Osteocyte (in vitro differentiated cells): ENCODE results near the gene LYZ. TPM values are rescaled to one million over a fixed set of nuclear protein-coding genes. Genes with fewer than 3 reads are reported as not detected.
A peak's percentile ranks its signal among the peaks of the same experiment; 100 is the strongest.

ENCODE experiments used
- DNase-seq: peaks from one replicate; pipeline ENCODE4 v3.0.0; 2021; ENCODE audit warnings: mixed read lengths; ENCODE audit not compliant: unreplicated experiment; ENCODE audit errors: extremely low spot score
- H3K27ac Mint-ChIP-seq: one replicate; pipeline ENCODE4 v1.8.0; 2021; ENCODE audit warnings: mild to moderate bottlenecking, mixed read lengths; ENCODE audit not compliant: unreplicated experiment
- H3K27me3 Mint-ChIP-seq: one replicate; pipeline ENCODE4 v1.8.0; 2021; ENCODE audit warnings: mixed read lengths; ENCODE audit not compliant: unreplicated experiment
- H3K36me3 Mint-ChIP-seq: one replicate; pipeline ENCODE4 v1.8.0; 2021; ENCODE audit warnings: mixed read lengths; ENCODE audit not compliant: unreplicated experiment
- H3K4me1 Mint-ChIP-seq: one replicate; pipeline ENCODE4 v1.8.0; 2021; ENCODE audit warnings: mixed read lengths; ENCODE audit not compliant: unreplicated experiment
- H3K4me3 Mint-ChIP-seq: one replicate; pipeline ENCODE4 v1.8.0; 2021; ENCODE audit warnings: mild to moderate bottlenecking, moderate library complexity, mixed read lengths; ENCODE audit not compliant: unreplicated experiment
- H3K9me3 Mint-ChIP-seq: one replicate; pipeline ENCODE4 v1.8.0; 2021; ENCODE audit warnings: mixed read lengths; ENCODE audit not compliant: unreplicated experiment
- CTCF ChIP-seq: fragments of 200-600 bp; sonication (generic); IDR thresholded peaks from 2 replicates; pipeline ENCODE4 v1.5.0; 2021; ENCODE audit warnings: antibody characterized with exemption, mild to moderate bottlenecking, moderate library complexity
- total RNA-seq: library from RNA; stranded (reverse); gene quantifications from 2 replicates; pipeline ENCODE4 v1.2.1, GENCODE V29; 2021

LYZ gene
- total RNA-seq, 1 donor from 2014 or later = 0.21 TPM

GRCh38 chr12:69388371-69388770 is 40.2 kb downstream of the LYZ start:
- TF ChIP-seq CTCF = peak; percentile 73
- H3K4me1 Mint-ChIP-seq = peaks cover 20% of the 10 kb centered on the region
- no peaks in the 10 kb centered on the region for H3K27me3 Mint-ChIP-seq
- peak overlapping the region; percentile 23 for H3K27ac Mint-ChIP-seq
- H3K9me3 Mint-ChIP-seq = no peaks in the 10 kb centered on the region
- peaks cover 5% of the 10 kb centered on the region for H3K36me3 Mint-ChIP-seq
- no peak overlapping the region for H3K4me3 Mint-ChIP-seq
- DNase-seq = no peak

- H3K36me3 Mint-ChIP-seq = peaks cover 5% of the 10 kb centered on the region
- no peaks in the 10 kb centered on the region for H3K27me3 Mint-ChIP-seq
- no peak for DNase-seq
- H3K4me1 Mint-ChIP-seq = peaks cover 24% of the 10 kb centered on the region
- TF ChIP-seq CTCF = no peak
- H3K4me3 Mint-ChIP-seq = peak overlapping the region; percentile 44
- H3K27ac Mint-ChIP-seq = peak overlapping the region; percentile 86
- no peaks in the 10 kb centered on the region for H3K9me3 Mint-ChIP-seq
These were observed 41.6 kb downstream of the LYZ start for GRCh38 chr12:69389831-69390230.

GRCh38 chr12:69392179-69392928 is 44.2 kb downstream of the LYZ start:
- peaks cover 26% of the 10 kb centered on the region for H3K4me1 Mint-ChIP-seq
- peaks cover 7% of the 10 kb centered on the region for H3K36me3 Mint-ChIP-seq
- no peak for DNase-seq
- H3K27me3 Mint-ChIP-seq = no peaks in the 10 kb centered on the region
- H3K4me3 Mint-ChIP-seq = no peak overlapping the region
- peaks cover 6% of the 10 kb centered on the region for H3K9me3 Mint-ChIP-seq
- no peak overlapping the region for H3K27ac Mint-ChIP-seq
- no peak for TF ChIP-seq CTCF

DNA sequence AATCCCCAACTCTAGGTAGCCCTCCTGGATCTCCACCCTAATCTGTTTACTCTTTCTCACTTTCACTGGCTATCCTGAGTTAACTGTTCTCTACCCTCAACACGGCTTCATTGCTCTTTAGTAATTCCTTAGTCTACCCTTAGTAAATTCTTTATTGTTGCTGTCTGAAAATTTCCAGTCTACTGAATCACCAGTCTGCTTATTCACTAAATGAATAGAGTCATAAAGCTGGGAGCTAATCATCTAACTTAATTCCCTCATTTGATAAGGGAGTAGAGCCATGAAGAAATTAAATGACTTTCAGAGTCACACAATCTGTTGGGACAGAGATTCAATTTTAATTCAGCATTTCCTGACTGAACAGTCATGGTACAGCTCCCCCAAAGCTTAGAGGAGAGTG is 47.9 kb downstream of the LYZ start:
- H3K36me3 Mint-ChIP-seq = peaks cover 14% of the 10 kb centered on the region
- peak overlapping the region; percentile 13 for H3K27ac Mint-ChIP-seq
- H3K4me3 Mint-ChIP-seq = no peak overlapping the region
- TF ChIP-seq CTCF = no peak
- H3K27me3 Mint-ChIP-seq = no peaks in the 10 kb centered on the region
- peaks cover 12% of the 10 kb centered on the region for H3K4me1 Mint-ChIP-seq
- peaks cover 13% of the 10 kb centered on the region for H3K9me3 Mint-ChIP-seq
- DNase-seq = no peak

GRCh38 chr12:69396963-69397362 is 48.8 kb downstream of the LYZ start:
- no peaks in the 10 kb centered on the region for H3K27me3 Mint-ChIP-seq
- H3K9me3 Mint-ChIP-seq = peaks cover 13% of the 10 kb centered on the region
- peaks cover 12% of the 10 kb centered on the region for H3K4me1 Mint-ChIP-seq
- TF ChIP-seq CTCF = no peak
- peaks cover 11% of the 10 kb centered on the region for H3K36me3 Mint-ChIP-seq
- DNase-seq = no peak
- H3K4me3 Mint-ChIP-seq = no peak overlapping the region
- H3K27ac Mint-ChIP-seq = no peak overlapping the region
